ENCODE data around the gene NDUFB4.

DNA sequence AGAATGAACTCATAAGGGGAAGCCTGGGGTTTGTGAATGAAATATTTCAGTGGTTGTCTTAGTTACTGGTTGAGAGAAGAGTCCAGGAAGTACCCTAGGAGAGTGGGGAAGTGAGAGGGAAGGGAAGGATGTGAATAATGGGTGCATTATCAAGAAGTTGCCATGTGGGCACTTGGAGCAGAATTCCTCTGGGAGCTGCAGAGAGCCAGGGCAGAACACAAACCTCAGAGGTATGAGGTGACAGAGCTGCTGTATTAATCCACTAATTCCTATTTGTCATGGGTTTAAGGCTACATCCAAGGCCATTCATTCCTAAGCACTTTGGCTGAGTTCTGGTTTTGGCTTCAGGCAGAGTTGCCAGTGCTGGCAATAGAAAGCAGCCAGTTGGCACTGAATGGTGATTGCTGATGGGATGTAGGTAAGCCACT, 29.0 kb downstream of the NDUFB4 start:
- TF ChIP-seq, protein P1, sequence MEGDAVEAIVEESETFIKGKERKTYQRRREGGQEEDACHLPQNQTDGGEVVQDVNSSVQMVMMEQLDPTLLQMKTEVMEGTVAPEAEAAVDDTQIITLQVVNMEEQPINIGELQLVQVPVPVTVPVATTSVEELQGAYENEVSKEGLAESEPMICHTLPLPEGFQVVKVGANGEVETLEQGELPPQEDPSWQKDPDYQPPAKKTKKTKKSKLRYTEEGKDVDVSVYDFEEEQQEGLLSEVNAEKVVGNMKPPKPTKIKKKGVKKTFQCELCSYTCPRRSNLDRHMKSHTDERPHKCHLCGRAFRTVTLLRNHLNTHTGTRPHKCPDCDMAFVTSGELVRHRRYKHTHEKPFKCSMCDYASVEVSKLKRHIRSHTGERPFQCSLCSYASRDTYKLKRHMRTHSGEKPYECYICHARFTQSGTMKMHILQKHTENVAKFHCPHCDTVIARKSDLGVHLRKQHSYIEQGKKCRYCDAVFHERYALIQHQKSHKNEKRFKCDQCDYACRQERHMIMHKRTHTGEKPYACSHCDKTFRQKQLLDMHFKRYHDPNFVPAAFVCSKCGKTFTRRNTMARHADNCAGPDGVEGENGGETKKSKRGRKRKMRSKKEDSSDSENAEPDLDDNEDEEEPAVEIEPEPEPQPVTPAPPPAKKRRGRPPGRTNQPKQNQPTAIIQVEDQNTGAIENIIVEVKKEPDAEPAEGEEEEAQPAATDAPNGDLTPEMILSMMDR (IDR thresholded peaks at IDR 0.05), result no peak
- TF ChIP-seq EP300 (IDR thresholded peaks at IDR 0.05), result no peak
- no peak for TF ChIP-seq POLR2AphosphoS5 (IDR thresholded peaks at IDR 0.05)
- TF ChIP-seq POLR2A (IDR thresholded peaks at IDR 0.05; ENCODE audit: low read depth), result no peak
